Spinal cord (tissue), 10 donors: ENCODE data around the gene LTK. TPM values are rescaled to one million over a fixed set of nuclear protein-coding genes. Genes with fewer than 3 reads are reported as not detected.

Experiments used
- DNase-seq, 6 donors: peaks; one replicate each; pipeline versions ENCODE4 v3.0.0 to v3.0.0-alpha.2; 2013 to 2015; ENCODE audit warnings: low spot score in 6 of 6, low read depth in 4 of 6
- H3K27ac ChIP-seq: one replicate; pipeline ENCODE4 v1.5.1; 2013; ENCODE audit warnings: low read depth, low read length, control low read depth
- H3K27me3 ChIP-seq: one replicate; pipeline ENCODE4 v1.6.1; 2013; ENCODE audit warnings: low read length; ENCODE audit not compliant: control insufficient read depth, insufficient read depth
- H3K36me3 ChIP-seq: one replicate; pipeline ENCODE4 v1.6.1; 2013; ENCODE audit warnings: low read length; ENCODE audit not compliant: control insufficient read depth, insufficient read depth
- H3K4me1 ChIP-seq: one replicate; pipeline ENCODE4 v1.6.1; 2013; ENCODE audit warnings: low read length; ENCODE audit not compliant: control insufficient read depth, insufficient read depth
- H3K4me3 ChIP-seq: one replicate; pipeline ENCODE4 v1.5.1; 2013; ENCODE audit warnings: low read depth, low read length, control low read depth
- H3K9me3 ChIP-seq: one replicate; pipeline ENCODE4 v1.6.1; 2013; ENCODE audit warnings: low read length; ENCODE audit not compliant: control insufficient read depth, insufficient read depth
- WGBS: methylation state at CpG from one replicate; pipeline ENCODE4 v1.1.5; 2013; ENCODE audit warnings: missing lambda C conversion rate; ENCODE audit not compliant: insufficient coverage; 5-methylcytosine and 5-hydroxymethylcytosine counted together
- polyA plus RNA-seq, 2 donors: library from polyadenylated mRNA; unstranded; fragments of 120-200 nt; gene quantifications; one replicate each; pipeline ENCODE4 v1.2.1, GENCODE V29; 2013; ENCODE audit not compliant: insufficient read length in 2 of 2
- total RNA-seq, 2 donors: library from RNA; depleted of rRNA in 1 of 2; stranded (reverse); fragments of 120-200 nt in 1 of 2; fragments of >200 nt in 1 of 2; gene quantifications; one replicate each; pipeline versions ENCODE4 v1.2.3 to v1.2.4, GENCODE V29; 2013 to 2014
- donor health status: healthy.

The LTK gene
- total and polyA plus RNA-seq, 4 donors = 0.17 to 0.70 (median 0.43) TPM

DNA sequence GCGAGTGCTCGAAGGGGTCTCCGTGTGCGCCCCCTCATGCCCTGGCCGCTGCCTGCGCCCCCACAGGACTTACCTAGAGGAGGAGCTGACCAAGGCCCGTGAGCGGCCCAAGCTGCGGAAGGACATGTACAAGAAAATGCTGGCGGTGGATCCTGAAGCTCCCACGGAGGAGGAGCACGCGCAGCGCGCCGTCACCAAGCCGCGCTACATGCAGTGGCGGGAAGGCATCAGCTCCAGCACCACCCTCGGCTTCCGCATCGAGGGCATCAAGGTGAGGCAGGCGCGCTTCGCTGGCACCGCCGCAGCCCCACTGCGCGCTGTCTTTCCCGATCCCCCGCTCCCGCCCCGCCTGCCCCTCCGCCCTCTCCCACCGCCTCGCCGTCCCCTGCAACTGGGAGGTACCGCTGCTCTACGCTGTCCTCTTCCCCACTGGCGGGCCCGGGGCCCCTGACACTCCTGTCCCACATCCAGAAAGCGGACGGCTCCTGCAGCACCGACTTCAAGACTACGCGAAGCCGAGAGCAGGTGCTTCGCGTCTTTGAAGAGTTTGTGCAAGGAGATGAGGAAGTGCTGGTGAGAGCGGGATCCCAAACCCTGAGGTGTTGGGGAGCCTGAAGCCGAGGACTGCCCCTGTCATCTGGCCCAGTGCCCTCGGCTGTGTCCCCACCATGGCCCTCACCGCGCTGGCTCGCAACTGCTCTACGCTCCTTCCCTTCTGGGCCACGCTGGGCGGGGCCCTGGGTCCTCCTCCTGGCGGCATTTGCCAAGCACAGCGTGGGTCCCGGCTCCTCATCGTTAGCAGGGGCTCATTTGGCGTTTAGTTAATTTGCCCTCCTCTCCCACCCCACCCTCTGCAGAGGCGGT is 11.5 kb downstream of the LTK start:
- peak in 2 of 6 donors; percentile 36 to 59 for DNase-seq
- Histone ChIP-seq H3K4me3 (no peak overlapping the region), H3K27me3 (peaks cover 83% of the 10 kb centered on the region), H3K9me3 (no peaks in the 10 kb centered on the region), H3K36me3 (no peaks in the 10 kb centered on the region), H3K27ac (no peak overlapping the region), H3K4me1 (peaks cover 36% of the 10 kb centered on the region)
- WGBS = 2% methylated on average over 62 of the region's 64 CpGs

DNA sequence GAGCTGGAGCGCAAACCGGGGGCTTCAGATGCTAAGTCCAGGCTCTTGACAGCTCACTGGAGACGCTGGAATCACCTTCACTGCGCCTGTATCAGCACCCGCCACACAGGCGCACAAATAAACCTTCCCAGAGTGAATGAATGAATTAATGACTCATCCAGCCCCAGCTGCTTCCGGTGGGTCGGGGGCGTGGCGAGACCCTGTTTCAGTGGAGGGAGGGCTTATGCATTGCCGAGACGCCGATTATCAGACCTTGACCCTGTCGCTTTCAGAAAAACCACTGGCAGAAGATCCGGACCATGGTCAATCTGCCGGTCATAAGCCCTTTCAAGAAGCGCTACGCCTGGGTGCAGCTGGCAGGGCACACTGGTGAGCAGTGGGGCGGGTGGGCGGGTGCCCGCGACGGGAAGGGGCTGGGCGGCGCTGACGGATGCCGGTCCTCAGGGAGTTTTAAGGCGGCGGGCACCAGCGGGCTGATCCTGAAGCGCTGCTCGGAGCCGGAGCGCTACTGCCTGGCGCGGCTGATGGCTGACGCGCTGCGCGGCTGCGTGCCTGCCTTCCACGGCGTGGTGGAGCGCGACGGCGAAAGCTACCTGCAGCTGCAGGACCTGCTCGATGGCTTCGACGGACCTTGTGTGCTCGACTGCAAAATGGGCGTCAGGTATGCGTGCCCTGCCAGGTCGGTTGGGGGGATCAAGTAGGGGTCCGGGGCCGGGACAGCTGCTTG is 12.3 kb downstream of the LTK start:
- Histone ChIP-seq H3K9me3 (no peaks in the 10 kb centered on the region), H3K27ac (no peak overlapping the region), H3K4me1 (peaks cover 36% of the 10 kb centered on the region), H3K4me3 (no peak overlapping the region), H3K36me3 (no peaks in the 10 kb centered on the region), H3K27me3 (peaks cover 91% of the 10 kb centered on the region)
- DNase-seq = peak in 2 of 6 donors; percentile 46 to 60
- WGBS = under 1% methylated on average over 52 of the region's 56 CpGs

DNA sequence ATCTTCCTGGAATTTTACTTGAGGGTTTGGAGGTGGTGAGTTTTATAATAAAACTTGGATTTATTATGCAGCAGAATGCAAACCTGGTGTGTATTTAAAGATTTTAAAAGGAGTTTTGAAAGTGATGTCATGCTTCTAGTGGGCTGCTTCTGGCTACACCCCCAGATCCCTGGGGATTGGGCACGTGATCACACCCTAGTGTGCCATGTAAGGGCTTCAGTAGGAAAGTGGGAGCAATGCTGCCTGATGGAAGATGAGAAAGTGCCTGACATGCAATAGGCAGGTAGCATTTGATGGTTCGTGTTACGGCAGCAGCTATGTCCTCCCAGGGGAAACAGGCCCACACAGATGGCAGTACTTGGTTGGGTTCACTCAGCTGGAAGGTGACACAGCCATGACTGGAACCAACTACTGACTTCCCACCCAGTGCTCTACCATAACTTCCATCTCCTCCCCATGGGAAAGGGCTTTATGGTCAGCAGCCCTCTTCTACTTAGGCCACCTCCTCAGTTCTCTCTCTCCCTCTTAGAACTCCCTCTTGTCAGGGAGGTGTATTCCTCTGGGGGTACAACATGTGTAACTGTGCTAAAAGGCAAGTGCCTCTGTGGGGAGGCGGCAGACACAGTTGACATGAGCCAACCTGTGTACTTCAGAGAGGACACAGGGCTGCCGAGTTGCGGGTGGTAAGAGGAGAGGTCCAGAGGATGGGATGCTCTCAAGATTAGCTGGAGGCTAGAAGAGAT is 14.3 kb downstream of the LTK start:
- Histone ChIP-seq H3K4me1 (peaks cover 53% of the 10 kb centered on the region), H3K27me3 (peaks cover 93% of the 10 kb centered on the region), H3K4me3 (no peak overlapping the region), H3K9me3 (no peaks in the 10 kb centered on the region), H3K36me3 (no peaks in the 10 kb centered on the region), H3K27ac (no peak overlapping the region)
- WGBS = 77% methylated on average over 4 of the region's 6 CpGs
- DNase-seq = no peak

DNA sequence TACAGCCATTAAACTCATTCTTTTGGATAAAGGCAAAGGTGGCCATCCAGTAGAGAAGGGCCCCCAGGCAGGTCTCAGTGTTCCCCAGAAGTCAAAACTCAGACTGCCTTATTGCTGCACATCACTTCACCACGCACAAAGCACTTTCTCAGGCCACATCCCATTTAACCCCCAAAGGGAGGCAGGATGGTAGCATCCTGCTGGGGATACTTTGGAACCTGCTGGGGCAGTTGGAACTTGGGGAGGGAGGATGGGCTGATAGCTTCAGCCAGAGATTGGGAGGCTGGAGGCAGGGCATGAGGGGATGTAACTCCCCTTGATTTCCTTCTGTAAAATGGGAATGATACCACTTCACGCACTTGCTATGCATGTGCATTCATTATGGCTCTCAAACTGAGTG is 15.0 kb downstream of the LTK start:
- peaks cover 50% of the 10 kb centered on the region for H3K4me1 ChIP-seq
- H3K27ac ChIP-seq = no peak overlapping the region
- no peaks in the 10 kb centered on the region for H3K9me3 ChIP-seq
- no CpG with 5 or more reads among the region's 2 CpGs for WGBS
- H3K4me3 ChIP-seq = no peak overlapping the region
- DNase-seq = no peak
- peaks cover 90% of the 10 kb centered on the region for H3K27me3 ChIP-seq
- H3K36me3 ChIP-seq = no peaks in the 10 kb centered on the region

DNA sequence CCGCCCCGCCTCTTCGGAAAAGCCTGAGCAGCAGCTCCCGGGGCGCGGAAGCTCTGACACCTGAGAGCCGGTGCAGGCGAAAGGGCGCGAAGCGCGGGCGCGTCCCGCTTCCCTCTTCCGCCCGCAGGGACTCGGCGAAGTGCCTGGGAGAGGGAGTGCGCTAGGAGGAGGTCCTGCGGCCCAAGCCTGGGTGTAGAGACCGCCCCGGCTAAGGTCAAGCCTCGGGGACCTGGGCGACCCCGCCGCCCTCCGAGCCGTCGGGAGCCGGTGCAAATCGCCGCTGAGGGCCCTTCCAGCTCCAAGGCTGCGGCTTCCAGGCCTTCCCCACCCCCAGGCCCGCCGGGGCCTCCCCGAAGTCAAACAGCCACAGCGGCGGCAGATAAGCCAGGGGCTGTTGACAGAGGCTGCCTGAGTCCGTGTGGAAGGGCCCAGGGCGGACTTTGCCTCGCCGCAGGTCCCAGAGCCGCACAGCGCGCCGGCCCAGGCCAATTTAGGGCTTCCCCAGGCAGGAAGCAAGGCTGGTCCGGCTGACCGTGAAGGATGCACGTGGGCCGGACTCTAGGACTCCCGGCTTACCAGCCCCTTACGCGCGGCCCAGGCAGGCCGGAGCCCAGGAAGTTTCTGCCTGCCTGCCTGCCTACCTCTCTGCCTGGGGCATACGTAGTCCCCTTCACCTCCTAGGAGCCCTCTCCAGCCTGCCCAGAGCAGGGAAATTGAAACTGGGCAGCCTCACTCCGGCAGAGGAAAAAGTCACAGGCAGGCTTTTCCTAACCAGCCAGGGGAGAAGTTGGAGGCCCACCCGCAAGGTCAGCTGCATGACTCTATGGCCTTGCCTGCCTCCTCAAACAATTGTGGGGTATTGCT is 17.7 kb downstream of the LTK start:
- no peak for DNase-seq
- Histone ChIP-seq H3K4me1 (peaks cover 37% of the 10 kb centered on the region), H3K27me3 (peaks cover 83% of the 10 kb centered on the region), H3K36me3 (no peaks in the 10 kb centered on the region), H3K4me3 (no peak overlapping the region), H3K27ac (no peak overlapping the region), H3K9me3 (no peaks in the 10 kb centered on the region)
- WGBS = 23% methylated on average over 58 of the region's 59 CpGs

DNA sequence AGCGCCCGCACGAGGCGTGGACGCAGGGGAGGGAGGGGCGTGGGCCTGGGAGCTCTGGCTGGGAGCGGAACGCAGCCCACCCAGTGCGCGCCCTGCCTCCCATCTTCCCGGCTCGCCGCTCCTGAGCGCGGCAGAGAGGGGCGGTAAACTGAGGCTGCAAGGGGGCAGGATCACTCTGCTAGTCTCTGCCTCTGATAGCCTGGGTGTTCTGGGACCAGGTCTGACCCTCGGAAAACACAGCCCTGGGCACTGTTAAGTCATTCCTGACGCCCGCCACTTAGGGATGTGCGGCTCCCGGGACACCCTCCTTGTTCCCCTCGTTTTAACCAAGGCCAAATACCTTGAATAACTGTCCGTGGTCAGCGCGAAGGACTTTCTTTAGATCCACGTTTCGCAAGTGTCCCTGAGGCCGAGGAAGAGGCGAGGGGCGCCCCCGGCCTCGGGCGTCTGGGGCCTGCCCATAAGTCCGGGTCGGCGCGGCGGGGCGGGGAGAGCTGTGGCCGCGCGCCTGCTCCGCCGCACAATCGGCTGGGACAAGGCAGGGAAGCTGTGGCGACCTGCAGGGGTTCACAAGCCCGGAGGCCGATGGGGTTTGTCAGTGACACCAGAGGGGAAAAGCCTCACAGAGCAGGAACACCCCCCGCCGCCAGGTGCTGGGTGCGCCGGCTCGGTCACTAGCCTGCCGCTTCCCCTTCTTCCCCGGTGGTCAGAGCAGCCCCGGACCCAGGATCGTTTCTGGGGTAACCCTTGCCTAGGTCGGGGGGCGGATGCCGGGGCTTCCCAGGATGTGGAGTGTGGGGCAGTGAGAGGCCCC is 18.5 kb downstream of the LTK start:
- WGBS = 2% methylated on average over 60 of the region's 60 CpGs
- H3K27me3 ChIP-seq = peaks cover 81% of the 10 kb centered on the region
- peak in 2 of 6 donors; percentile 6 to 23 for DNase-seq

DNA sequence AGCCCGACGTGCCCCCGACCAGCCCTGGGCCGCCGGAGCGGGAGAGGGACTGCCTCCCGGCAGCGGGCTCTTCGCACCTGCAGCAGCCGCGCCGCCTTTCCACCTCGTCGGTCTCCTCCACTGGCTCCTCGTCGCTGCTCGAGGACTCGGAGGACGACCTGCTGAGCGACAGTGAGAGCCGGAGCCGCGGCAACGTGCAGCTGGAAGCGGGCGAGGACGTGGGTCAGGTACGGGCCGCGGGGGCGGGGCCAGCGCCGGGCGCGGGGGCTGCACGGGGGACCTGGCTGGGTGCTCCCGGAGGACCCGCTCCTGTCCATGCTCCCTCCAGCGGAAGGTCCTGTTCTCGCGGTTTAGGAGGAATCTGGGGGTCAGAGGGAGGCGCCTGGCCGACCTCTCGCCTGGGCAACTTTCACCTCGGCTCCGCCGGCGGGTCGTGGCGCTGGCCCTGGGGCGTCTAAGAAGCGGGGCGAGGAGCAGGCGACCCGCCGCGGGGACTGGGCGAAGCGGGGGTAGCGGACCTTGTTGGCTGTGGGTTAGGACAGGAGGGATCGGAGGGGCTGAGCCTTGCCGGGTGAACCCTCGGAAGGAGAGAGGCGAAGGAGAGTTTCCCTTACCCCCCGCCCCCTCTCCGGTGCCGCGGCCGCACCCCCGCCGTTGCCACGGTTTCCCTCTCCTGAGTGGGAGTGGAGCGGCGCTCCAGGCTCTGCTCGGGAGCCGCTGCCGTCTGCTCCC is 19.3 kb downstream of the LTK start:
- Histone ChIP-seq H3K4me1 (peaks cover 37% of the 10 kb centered on the region), H3K4me3 (no peak overlapping the region), H3K27ac (no peak overlapping the region), H3K36me3 (no peaks in the 10 kb centered on the region), H3K9me3 (no peaks in the 10 kb centered on the region), H3K27me3 (peaks cover 77% of the 10 kb centered on the region)
- under 1% methylated on average over 69 of the region's 77 CpGs for WGBS
- peak in 2 of 6 donors; percentile 25 to 27 for DNase-seq

More for the DNA sequence above, 18.5 kb downstream of the LTK start:
- H3K36me3 ChIP-seq = no peaks in the 10 kb centered on the region
- H3K27ac ChIP-seq = no peak overlapping the region
- H3K4me1 ChIP-seq = peaks cover 37% of the 10 kb centered on the region
- H3K4me3 ChIP-seq = no peak overlapping the region
- H3K9me3 ChIP-seq = no peaks in the 10 kb centered on the region

DNA sequence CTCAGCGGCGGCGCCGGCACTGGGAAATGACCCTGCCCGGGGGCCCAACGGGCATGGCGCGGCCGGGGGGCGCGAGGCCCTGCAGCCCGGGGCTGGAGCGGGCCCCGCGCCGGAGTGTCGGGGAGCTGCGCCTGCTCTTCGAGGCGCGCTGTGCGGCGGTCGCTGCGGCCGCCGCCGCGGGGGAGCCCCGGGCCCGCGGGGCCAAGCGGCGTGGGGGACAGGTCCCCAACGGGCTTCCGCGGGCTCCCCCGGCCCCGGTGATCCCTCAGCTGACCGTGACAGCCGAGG is 19.8 kb downstream of the LTK start:
- Histone ChIP-seq H3K36me3 (no peaks in the 10 kb centered on the region), H3K4me3 (no peak overlapping the region), H3K4me1 (peaks cover 37% of the 10 kb centered on the region), H3K27me3 (peaks cover 72% of the 10 kb centered on the region), H3K27ac (no peak overlapping the region), H3K9me3 (no peaks in the 10 kb centered on the region)
- DNase-seq = no peak
- WGBS = 0% methylated on average over 41 of the region's 41 CpGs
